Erythroblast (primary cell): ENCODE data around the gene SH3GL1.

Experiments
- GATA1 ChIP-seq: IDR thresholded peaks from 2 replicates; pipeline ENCODE4 v1.6.1; 2011; ENCODE audit warnings: low read depth, mild to moderate bottlenecking, control low read depth, low read length, moderate library complexity
- POLR2A ChIP-seq: IDR thresholded peaks from 2 replicates; pipeline ENCODE4 v1.6.1; 2011; ENCODE audit warnings: mild to moderate bottlenecking, low read length

DNA sequence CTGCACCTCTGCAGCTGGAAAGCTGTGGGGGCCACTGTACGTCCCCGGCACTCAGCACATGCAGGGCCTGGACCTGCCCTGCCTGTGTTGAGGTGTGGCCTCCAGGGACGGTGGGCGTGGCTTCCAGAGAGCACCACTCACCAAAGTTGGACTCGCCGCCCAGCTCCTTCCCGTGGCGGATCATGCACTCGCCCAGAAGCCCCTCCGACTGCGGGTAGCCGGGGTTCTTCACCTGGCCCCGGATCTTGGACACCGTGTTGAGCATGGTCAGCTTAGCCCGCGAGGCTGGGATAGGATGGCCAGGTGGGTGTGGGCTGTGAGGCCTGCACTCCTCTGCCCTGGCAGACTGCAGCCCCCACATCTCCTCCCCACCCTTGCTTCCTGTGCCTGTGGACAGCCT is 35.0 kb downstream of the SH3GL1 start:
- TF ChIP-seq POLR2A (no peak), GATA1 (no peak)
